ENCODE measurements around the gene ZNF695. TPM values are rescaled to one million over a fixed set of nuclear protein-coding genes. Genes with fewer than 3 reads are reported as not detected.

Gene ZNF695
- total RNA-seq (2014; rRNA removed; shearing (Covaris generic)) (9.8 and 15.0 TPM in 2 replicates), total RNA-seq (2022) (13.7 and 14.2 TPM in 2 replicates), Bru-seq, nascent RNA (percentile 59 among the genes with signal in this experiment), BruChase-seq, experiment 1, labeled RNA remaining after a 6-hour chase (percentile 63 among the genes with signal in this experiment), BruChase-seq, experiment 2, labeled RNA remaining after a 2-hour chase (percentile 62 among the genes with signal in this experiment)
- long read RNA-seq, partial matches to known transcripts: 2 of 7 reads
- long read RNA-seq, other reads (novel, unspliced or antisense): 2 of 7 reads

- ChIA-PET POLR2A (interaction anchor here (0.6 to 1.0 kb wide), 3 partner anchors 33 to 116 kb away, joined by 3 to 6 read pairs (median 5); no protein-coding TSS in a partner anchor), CTCF (ENCODE audit: unreplicated experiment) (no interaction called here)
- peaks cover 16% of the 10 kb centered on the region; the same call in 1 of the 2 replicates for H3K9me3 ChIP-seq (ENCODE audit: low read length)
- H3K36me3 ChIP-seq (ENCODE audit: insufficient read depth, low read length): peaks cover 23% of the 10 kb centered on the region; the same call in 1 of the 2 replicates
- TF ChIP-seq, protein P1, sequence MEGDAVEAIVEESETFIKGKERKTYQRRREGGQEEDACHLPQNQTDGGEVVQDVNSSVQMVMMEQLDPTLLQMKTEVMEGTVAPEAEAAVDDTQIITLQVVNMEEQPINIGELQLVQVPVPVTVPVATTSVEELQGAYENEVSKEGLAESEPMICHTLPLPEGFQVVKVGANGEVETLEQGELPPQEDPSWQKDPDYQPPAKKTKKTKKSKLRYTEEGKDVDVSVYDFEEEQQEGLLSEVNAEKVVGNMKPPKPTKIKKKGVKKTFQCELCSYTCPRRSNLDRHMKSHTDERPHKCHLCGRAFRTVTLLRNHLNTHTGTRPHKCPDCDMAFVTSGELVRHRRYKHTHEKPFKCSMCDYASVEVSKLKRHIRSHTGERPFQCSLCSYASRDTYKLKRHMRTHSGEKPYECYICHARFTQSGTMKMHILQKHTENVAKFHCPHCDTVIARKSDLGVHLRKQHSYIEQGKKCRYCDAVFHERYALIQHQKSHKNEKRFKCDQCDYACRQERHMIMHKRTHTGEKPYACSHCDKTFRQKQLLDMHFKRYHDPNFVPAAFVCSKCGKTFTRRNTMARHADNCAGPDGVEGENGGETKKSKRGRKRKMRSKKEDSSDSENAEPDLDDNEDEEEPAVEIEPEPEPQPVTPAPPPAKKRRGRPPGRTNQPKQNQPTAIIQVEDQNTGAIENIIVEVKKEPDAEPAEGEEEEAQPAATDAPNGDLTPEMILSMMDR (conservative IDR thresholded peaks at IDR 0.05; ENCODE audit: low read length): no peak
- H4K20me1 ChIP-seq (ENCODE audit: insufficient read depth, low read length): no peaks in the 10 kb centered on the region
- peak within 1 kb of the TSS; percentile 86 for H3K4me3 ChIP-seq (ENCODE audit: low read depth, low read length, poor library complexity, severe bottlenecking)
- peak; percentile 96 for DNase-seq (ENCODE audit: low spot score)
- no peak within 1 kb of the TSS for H3K27ac ChIP-seq (ENCODE audit: low read depth, low read length, poor library complexity, severe bottlenecking)
- BruUV-seq (replicated peaks): TSS peak; percentile 70
- H3K79me2 ChIP-seq (ENCODE audit: insufficient read depth, low read depth, low read length): peaks cover 11% of the 10 kb centered on the region; the same call in 1 of the 2 replicates
- intact Hi-C loops (cut with micrococcal nuclease; ENCODE audit: unreplicated experiment): loop anchor here (2.0 kb wide), 1 partner anchor 77 kb away; the partner anchor contains the start of gene AHCTF1
- no peaks in the 10 kb centered on the region for H3K4me1 ChIP-seq (ENCODE audit: insufficient read depth, low read length, poor library complexity, severe bottlenecking)
- peak within 1 kb of the TSS; percentile 93 for H2AFZ ChIP-seq (ENCODE audit: low read length)
- no peaks in the 10 kb centered on the region for H3K9me2 ChIP-seq (ENCODE audit: insufficient read depth, low read length)
- peak within 1 kb of the TSS; percentile 59 for H3K4me2 ChIP-seq (ENCODE audit: low read length)
Measured at GRCh38 chr1:247007511-247008405, at the start of gene ZNF695. ZNF695 (minus strand) TSS chr1:247008057; CDS start chr1:247007908, 149 bp downstream.

- Histone ChIP-seq H3K9me3 (ENCODE audit: low read length) (peaks cover 77% of the 10 kb centered on the region), H3K9me2 (ENCODE audit: insufficient read depth, low read length) (no peaks in the 10 kb centered on the region), H3K36me3 (ENCODE audit: insufficient read depth, low read length) (0 out of 2 replicates have a peak, but pooled peaks cover 3% of the 10 kb centered on the region), H2AFZ (ENCODE audit: low read length) (no peak overlapping the region), H4K20me1 (ENCODE audit: insufficient read depth, low read length) (no peaks in the 10 kb centered on the region), H3K27ac (ENCODE audit: low read depth, low read length, poor library complexity, severe bottlenecking) (no peak overlapping the region), H3K4me2 (ENCODE audit: low read length) (no peak overlapping the region), H3K79me2 (ENCODE audit: insufficient read depth, low read depth, low read length) (peaks cover 47% of the 10 kb centered on the region), H3K4me1 (ENCODE audit: insufficient read depth, low read length, poor library complexity, severe bottlenecking) (no peaks in the 10 kb centered on the region), H3K4me3 (ENCODE audit: low read depth, low read length, poor library complexity, severe bottlenecking) (no peak overlapping the region)
- intact Hi-C loops (cut with micrococcal nuclease; ENCODE audit: unreplicated experiment): no loop called here
- TF ChIP-seq EZH2phosphoT487 (IDR thresholded peaks at IDR 0.05; ENCODE audit: borderline replicate concordance, low read depth, low read length): no peak
- TF ChIP-seq, protein P1 (conservative IDR thresholded peaks at IDR 0.05; ENCODE audit: low read length): no peak
- no TSS peak for BruUV-seq (replicated peaks)
- ChIA-PET POLR2A (interaction anchor here (0.6 to 0.7 kb wide), 2 partner anchors 24 to 787 kb away, joined by 3 to 4 read pairs; no protein-coding TSS in a partner anchor), CTCF (ENCODE audit: unreplicated experiment) (no interaction called here)
- DNase-seq (ENCODE audit: low spot score): no peak
Measured at GRCh38 chr1:247056071-247056470, 48.2 kb upstream of the ZNF695 start.

Data from OCI-LY7 (cell line).